GM23338 (cell line): ENCODE data around the gene DEFB123. TPM values are rescaled to one million over a fixed set of nuclear protein-coding genes. Genes with fewer than 3 reads are reported as not detected.

Experiments
- ATAC-seq: fragments of 200-7000 bp; cut with Tn5 transposase; 3 replicates; pipeline ENCODE4 v1.9.1; 2020
- DNase-seq: peaks from one replicate; pipeline ENCODE4 v3.0.0-alpha.2; 2015; ENCODE audit warnings: low spot score
- H2AFZ ChIP-seq: fragments of 200-600 bp; sonication (generic); 2 replicates; pipeline ENCODE4 v1.8.0; 2016; ENCODE audit warnings: antibody characterized with exemption, mild to moderate bottlenecking, moderate library complexity
- H3F3A ChIP-seq: fragments of 200-600 bp; sonication (generic); replicated peaks from 2 replicates; pipeline ENCODE4 v1.8.0; 2017; ENCODE audit warnings: antibody characterized with exemption, mixed run types, low read depth
- H3K27ac ChIP-seq: fragments of 200-600 bp; sonication (generic); 2 replicates; pipeline ENCODE4 v1.6.1; 2016; ENCODE audit warnings: low read depth
- H3K27me3 ChIP-seq: fragments of 200-600 bp; sonication (generic); 2 replicates; pipeline ENCODE4 v1.8.0; 2016; ENCODE audit warnings: mild to moderate bottlenecking, mixed run types, moderate library complexity; ENCODE audit not compliant: insufficient read depth
- H3K36me3 ChIP-seq: fragments of 200-600 bp; sonication (generic); 2 replicates; pipeline ENCODE4 v1.8.0; 2016; ENCODE audit warnings: mild to moderate bottlenecking; ENCODE audit not compliant: insufficient read depth
- H3K4me1 ChIP-seq: fragments of 200-600 bp; sonication (generic); 2 replicates; pipeline ENCODE4 v1.8.0; 2016; ENCODE audit warnings: mild to moderate bottlenecking, moderate library complexity; ENCODE audit not compliant: insufficient read depth
- H3K4me2 ChIP-seq: fragments of 200-600 bp; sonication (generic); 2 replicates; pipeline ENCODE4 v1.7.1; 2017; ENCODE audit warnings: mixed run types
- H3K4me3 ChIP-seq: fragments of 200-600 bp; sonication (generic); 2 replicates; pipeline ENCODE4 v1.6.1; 2016; ENCODE audit warnings: mixed run types
- H3K79me2 ChIP-seq: fragments of 200-600 bp; sonication (generic); replicated peaks from 2 replicates; pipeline ENCODE4 v1.8.0; 2017; ENCODE audit warnings: mild to moderate bottlenecking; ENCODE audit not compliant: insufficient read depth
- H3K9me2 ChIP-seq: fragments of 200-600 bp; sonication (generic); 2 replicates; pipeline ENCODE4 v1.8.0; 2017; ENCODE audit not compliant: insufficient read depth
- H4K20me1 ChIP-seq: fragments of 200-600 bp; sonication (generic); replicated peaks from 2 replicates; pipeline ENCODE4 v1.8.0; 2017; ENCODE audit warnings: mild to moderate bottlenecking; ENCODE audit not compliant: insufficient read depth
- H3K27ac Mint-ChIP-seq: 2 replicates; pipeline ENCODE4 v1.8.0; 2020; ENCODE audit warnings: inconsistent platforms, mild to moderate bottlenecking, moderate library complexity, mixed read lengths
- H3K27me3 Mint-ChIP-seq: 3 replicates; pipeline ENCODE4 v1.8.0; 2022; ENCODE audit warnings: low read depth, mild to moderate bottlenecking, moderate library complexity, mixed read lengths, inconsistent platforms; ENCODE audit not compliant: insufficient read depth, poor library complexity
- H3K36me3 Mint-ChIP-seq: 3 replicates; pipeline ENCODE4 v1.8.0; 2021; ENCODE audit warnings: low read depth, mild to moderate bottlenecking, inconsistent platforms, moderate library complexity, mixed read lengths
- H3K4me1 Mint-ChIP-seq: 3 replicates; pipeline ENCODE4 v1.8.0; 2020; ENCODE audit warnings: mild to moderate bottlenecking, inconsistent platforms, mixed read lengths
- H3K4me3 Mint-ChIP-seq: 3 replicates; pipeline ENCODE4 v1.8.0; 2021; ENCODE audit warnings: moderate library complexity, mild to moderate bottlenecking, inconsistent platforms, mixed read lengths
- H3K9me3 Mint-ChIP-seq: 3 replicates; pipeline ENCODE4 v1.8.0; 2020; ENCODE audit warnings: moderate library complexity, mild to moderate bottlenecking, inconsistent platforms, mixed read lengths
- CREB1 ChIP-seq: fragments of 250-450 bp; sonication (Bioruptor Pico); IDR thresholded peaks from 2 replicates; pipeline ENCODE4 v1.5.0; 2020; ENCODE audit warnings: low read depth, mild to moderate bottlenecking, moderate library complexity
- CTCF ChIP-seq, 2 experiments: fragments of 200-600 bp in 1 of 2; sonication (generic) in 1 of 2; conservative IDR thresholded peaks; 2 replicates each; pipeline versions ENCODE4 v1.5.1 to v1.6.1; 2016 to 2017; ENCODE audit warnings: antibody characterized with exemption in 2 of 2, low read depth in 2 of 2, mild to moderate bottlenecking in 2 of 2, moderate library complexity in 1 of 2
- ETS1 ChIP-seq: IDR thresholded peaks from 2 replicates; pipeline ENCODE4 v1.6.1; 2016; ENCODE audit warnings: antibody characterized with exemption
- EZH2 ChIP-seq: fragments of 200-600 bp; sonication (generic); IDR thresholded peaks from one replicate; pipeline ENCODE4 v1.8.0; 2017; ENCODE audit warnings: antibody characterized with exemption, mild to moderate bottlenecking, low read depth; ENCODE audit not compliant: unreplicated experiment
- EZH2phosphoT487 ChIP-seq: fragments of 200-600 bp; sonication (generic); IDR thresholded peaks from one replicate; pipeline ENCODE4 v1.8.1; 2018; ENCODE audit warnings: antibody characterized with exemption; ENCODE audit not compliant: unreplicated experiment
- NANOG ChIP-seq: IDR thresholded peaks from 2 replicates; pipeline ENCODE4 v1.6.1; 2016; ENCODE audit warnings: antibody characterized with exemption, borderline replicate concordance
- POLR2AphosphoS5 ChIP-seq: IDR thresholded peaks from 2 replicates; pipeline ENCODE4 v1.6.1; 2016; ENCODE audit warnings: antibody characterized with exemption, low read depth
- REST ChIP-seq: IDR thresholded peaks from one replicate; pipeline ENCODE4 v1.6.1; 2018; ENCODE audit warnings: antibody characterized with exemption; ENCODE audit not compliant: unreplicated experiment
- ZNF114 ChIP-seq: fragments of 250-450 bp; sonication (Bioruptor Pico); IDR thresholded peaks from 2 replicates; pipeline ENCODE4 v1.5.0; 2020; ENCODE audit warnings: mild to moderate bottlenecking, moderate library complexity
- ZNF331 ChIP-seq: fragments of 250-450 bp; sonication (Bioruptor Pico); IDR thresholded peaks from 2 replicates; pipeline ENCODE4 v1.5.0; 2020; ENCODE audit warnings: low read depth, mild to moderate bottlenecking, moderate library complexity
- ZNF462 ChIP-seq: fragments of 250-450 bp; sonication (Bioruptor Pico); IDR thresholded peaks from 2 replicates; pipeline ENCODE4 v1.5.0; 2020; ENCODE audit warnings: mild to moderate bottlenecking, moderate library complexity
- polyA plus RNA-seq: library from polyadenylated mRNA; unstranded; fragments of >200 nt; fragmentation: Nextera tagmentation; extraction: Ambion mirVana; gene quantifications from 2 replicates; pipeline ENCODE4 v1.2.1, GENCODE V29; 2016
- total RNA-seq: library from RNA; depleted of rRNA; stranded (reverse); fragments of >200 nt; shearing (Covaris generic); gene quantifications from 2 replicates; pipeline ENCODE4 v1.2.3, GENCODE V29; 2014

The DEFB123 gene
- total and polyA plus RNA-seq, 2 experiments from 2014 or later: not detected

GRCh38 chr20:31418307-31418706 is 22.1 kb upstream of the DEFB123 start:
- TF ChIP-seq EZH2phosphoT487 (no peak), CTCF (conservative IDR thresholded peaks at IDR 0.05; ENCODE audit: low read depth in 2 of 2) (no peak), REST (no peak), ZNF114 (no peak), NANOG (no peak), EZH2 (no peak), CREB1 (CRISPR knock-in tag) (no peak), ZNF331 (no peak), POLR2AphosphoS5 (no peak), ETS1 (no peak), ZNF462 (CRISPR knock-in tag) (no peak)
- ATAC-seq (no peak), DNase-seq (no peak)
- no peaks in the 10 kb centered on the region for H3K27me3 ChIP-seq
- H3K36me3 ChIP-seq: 0 out of 2 replicates have a peak, but pooled peaks cover 3% of the 10 kb centered on the region
- Mint-ChIP-seq H3K27ac (no peak overlapping the region), H3K4me1 (no peaks in the 10 kb centered on the region), H3K9me3 (peaks cover 94% of the 10 kb centered on the region; the same call in 2 of the 3 replicates), H3K4me3 (no peak overlapping the region), H3K36me3 (peaks cover 22% of the 10 kb centered on the region), H3K27me3 (peaks cover 4% of the 10 kb centered on the region)
- H3K79me2 ChIP-seq: no peaks in the 10 kb centered on the region
- no peak overlapping the region for H3K4me2 ChIP-seq
- H3K4me3 ChIP-seq: no peak overlapping the region
- no peak overlapping the region for H3K27ac ChIP-seq
- no peaks in the 10 kb centered on the region for H3F3A ChIP-seq
- H3K4me1 ChIP-seq: no peaks in the 10 kb centered on the region
- H3K9me2 ChIP-seq: peaks cover 7% of the 10 kb centered on the region; the same call in 1 of the 2 replicates
- no peaks in the 10 kb centered on the region for H4K20me1 ChIP-seq
- no peak overlapping the region for H2AFZ ChIP-seq
